Measurements from ENCODE around the gene MTERF4. TPM values are rescaled to one million over a fixed set of nuclear protein-coding genes. Genes with fewer than 3 reads are reported as not detected.

The MTERF4 gene
- total RNA-seq = 34.4 and 35.4 TPM in 2 replicates

DNA sequence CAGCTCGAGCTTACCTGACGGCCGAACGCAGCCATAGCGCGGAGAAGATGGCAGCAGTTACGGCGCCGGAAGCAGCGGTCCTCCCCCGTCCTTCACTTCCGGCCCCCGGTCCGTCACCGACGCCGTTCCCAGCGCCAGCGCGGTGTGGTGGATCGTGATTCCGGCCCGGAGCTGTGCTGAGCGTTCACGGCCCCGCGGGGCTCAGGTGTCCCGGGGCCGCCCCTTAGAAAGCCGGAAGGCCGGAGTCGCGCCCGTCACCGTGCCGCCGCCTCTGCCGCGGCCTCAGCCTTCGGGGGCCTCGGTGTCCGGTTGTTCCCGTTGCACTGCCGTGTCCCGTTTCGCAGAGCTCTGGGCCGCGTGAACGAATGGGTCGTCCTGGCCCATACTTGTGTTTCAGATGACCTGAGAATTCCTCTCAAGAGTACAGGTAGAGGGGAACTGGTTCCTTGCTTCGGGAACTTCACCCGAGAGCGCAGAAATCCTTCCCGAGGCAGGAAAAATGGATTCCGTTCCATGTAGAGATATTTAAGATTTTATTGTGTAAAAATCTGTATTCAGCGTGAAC, at the start of gene MTERF4:
Gene MTERF4 (minus strand): TSS at position 49 of the 565 bp plus-strand sequence. CDS start 14 bp downstream, at position 35.
- Mint-ChIP-seq H3K36me3 (ENCODE audit: low read depth) (peaks cover 38% of the 10 kb centered on the region), H3K4me3 (ENCODE audit: low read depth) (peak within 1 kb of the TSS; percentile 94), H3K27me3 (ENCODE audit: low read depth) (no peaks in the 10 kb centered on the region), H3K27ac (peak within 1 kb of the TSS; percentile 97), H3K4me1 (ENCODE audit: low read depth) (peaks cover 23% of the 10 kb centered on the region), H3K9me3 (no peaks in the 10 kb centered on the region)
- intact Hi-C loops (cut with micrococcal nuclease) = loop anchor here (1.0 to 5.0 kb wide), 3 partner anchors 47 to 584 kb away; partner anchors contain the start of genes DTYMK and PASK
- DNase-seq (ENCODE audit: low spot score) = peak; percentile 85

DNA sequence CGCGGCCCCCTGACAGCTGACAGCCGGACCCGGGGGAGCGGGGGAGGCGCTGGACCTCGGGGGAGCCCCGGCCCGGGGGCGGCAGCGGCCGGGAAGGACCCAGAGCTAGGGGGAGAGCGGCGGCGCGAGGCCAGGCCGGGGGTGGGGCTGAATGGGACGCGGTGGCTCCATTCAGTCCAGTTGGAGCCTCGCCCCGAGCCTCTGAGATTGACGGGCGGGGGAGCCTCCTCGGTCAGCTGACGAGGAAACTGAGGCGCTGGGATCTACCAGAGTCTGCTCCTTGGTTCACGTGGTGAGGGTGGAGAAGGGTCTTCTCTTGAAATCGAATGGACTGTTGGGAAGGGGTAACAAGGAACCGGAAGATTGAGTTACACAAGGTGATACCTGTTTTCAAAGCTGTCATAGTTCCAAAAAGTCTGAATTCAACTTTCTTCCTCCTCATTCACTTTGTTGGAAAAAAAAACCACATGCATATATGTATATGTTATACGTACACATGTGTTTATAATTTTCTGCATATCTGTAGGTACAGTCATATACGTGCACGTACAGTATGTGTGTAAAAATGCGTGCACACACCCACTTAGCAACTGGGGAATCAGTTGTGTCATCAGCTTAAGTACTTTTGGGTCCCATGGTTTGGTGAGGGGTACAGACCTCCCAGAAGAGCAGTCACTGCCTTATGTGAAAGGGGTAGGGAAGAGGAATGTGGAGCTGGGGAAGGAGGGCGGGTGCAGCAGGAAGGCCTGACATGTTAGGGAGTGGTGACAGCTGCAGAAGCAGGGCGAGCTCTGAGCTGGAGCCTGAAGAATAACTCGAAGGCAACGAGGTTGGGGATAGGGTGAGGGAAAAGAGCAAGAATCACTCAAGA, 48.8 kb upstream of the MTERF4 start:
- peak overlapping the region; percentile 96 for H3K4me3 Mint-ChIP-seq (ENCODE audit: low read depth)
- no peak for DNase-seq (ENCODE audit: low spot score)
- peaks cover 25% of the 10 kb centered on the region for H3K36me3 Mint-ChIP-seq (ENCODE audit: low read depth)
- intact Hi-C loops (cut with micrococcal nuclease) = loop anchor here (1.0 to 10.0 kb wide), 3 partner anchors 205 to 586 kb away; partner anchors contain the start of genes ATG4B, DUSP28, FARP2 and RNPEPL1
- H3K9me3 Mint-ChIP-seq = no peaks in the 10 kb centered on the region
- peak overlapping the region; percentile 60 for H3K27ac Mint-ChIP-seq
- peaks cover 40% of the 10 kb centered on the region for H3K4me1 Mint-ChIP-seq (ENCODE audit: low read depth)
- H3K27me3 Mint-ChIP-seq (ENCODE audit: low read depth) = no peaks in the 10 kb centered on the region

DNA sequence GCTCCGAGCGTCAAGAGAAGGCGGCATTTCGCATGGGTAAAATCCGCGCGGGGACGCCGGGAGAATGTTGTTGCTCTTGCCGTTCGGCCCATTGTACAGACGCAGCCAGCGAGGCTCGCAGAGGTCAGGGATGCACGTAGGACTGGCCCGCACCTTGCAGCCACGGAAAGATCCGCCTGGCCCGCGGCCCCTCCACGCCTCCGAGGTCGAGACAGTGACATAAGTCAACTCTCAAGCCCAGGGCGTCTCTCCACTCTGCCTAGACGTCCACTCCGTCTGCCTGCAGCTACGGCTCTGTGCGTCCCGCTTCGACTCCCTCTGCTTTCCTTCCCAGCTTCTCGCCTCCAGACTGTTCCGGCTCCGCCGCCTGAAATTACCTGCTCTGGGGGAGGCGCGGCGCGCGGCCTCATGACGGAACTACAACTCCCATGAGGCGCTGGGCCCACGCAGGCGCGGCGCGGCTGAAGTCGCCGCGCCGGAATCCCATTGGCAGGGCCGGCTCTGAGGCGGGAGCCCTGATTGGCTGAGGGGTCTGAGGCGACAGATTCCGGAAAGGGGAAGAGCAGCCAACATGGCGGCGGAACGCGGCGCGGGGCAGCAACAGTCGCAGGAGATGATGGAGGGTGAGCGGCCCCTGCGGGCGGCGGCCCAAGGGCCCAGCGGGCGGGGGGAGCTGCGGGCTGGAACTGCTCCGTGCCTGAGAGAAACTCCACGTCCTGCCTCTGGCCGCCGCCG, 48.0 kb upstream of the MTERF4 start, which contains the start of gene PPP1R7:
Gene PPP1R7 (plus strand): TSS at position 543 of the 735 bp plus-strand sequence. CDS start 29 bp downstream, at position 572.
- intact Hi-C loops (cut with micrococcal nuclease) = loop anchor here (1.0 to 10.0 kb wide), 6 partner anchors 48 to 585 kb away; partner anchors contain the start of genes ATG4B, CAPN10, DUSP28 and FARP2
- peaks cover 38% of the 10 kb centered on the region for H3K4me1 Mint-ChIP-seq (ENCODE audit: low read depth)

GRCh38 chr2:241149675-241149924, 47.5 kb upstream of the MTERF4 start:
- Mint-ChIP-seq H3K27ac (peak overlapping the region; percentile 72), H3K36me3 (ENCODE audit: low read depth) (peaks cover 19% of the 10 kb centered on the region), H3K4me3 (ENCODE audit: low read depth) (peak overlapping the region; percentile 96), H3K4me1 (ENCODE audit: low read depth) (peaks cover 38% of the 10 kb centered on the region), H3K9me3 (no peaks in the 10 kb centered on the region), H3K27me3 (ENCODE audit: low read depth) (no peaks in the 10 kb centered on the region)
- no peak for DNase-seq (ENCODE audit: low spot score)
- intact Hi-C loops (cut with micrococcal nuclease) = loop anchor here (1.0 to 5.0 kb wide), 3 partner anchors 47 to 563 kb away; partner anchors contain the start of genes CAPN10 and MTERF4

More for the DNA sequence above, 48.0 kb upstream of the MTERF4 start, which contains the start of gene PPP1R7:
- Mint-ChIP-seq H3K9me3 (no peaks in the 10 kb centered on the region), H3K4me3 (ENCODE audit: low read depth) (peak within 1 kb of the TSS; percentile 96), H3K27ac (peak within 1 kb of the TSS; percentile 90), H3K36me3 (ENCODE audit: low read depth) (peaks cover 24% of the 10 kb centered on the region), H3K27me3 (ENCODE audit: low read depth) (no peaks in the 10 kb centered on the region)
- peak; percentile 91 for DNase-seq (ENCODE audit: low spot score)

GRCh38 chr2:241148891-241149674, 47.0 kb upstream of the MTERF4 start, which contains the start of gene PASK:
TSS of gene PASK (minus strand) at chr2:241149472. CDS start at chr2:241143032, 6,440 bp downstream.
- no peaks in the 10 kb centered on the region for H3K9me3 Mint-ChIP-seq
- peak within 1 kb of the TSS; percentile 90 for H3K27ac Mint-ChIP-seq
- H3K27me3 Mint-ChIP-seq (ENCODE audit: low read depth) = no peaks in the 10 kb centered on the region
- intact Hi-C loops (cut with micrococcal nuclease) = loop anchor here (1.0 to 5.0 kb wide), 3 partner anchors 47 to 562 kb away; partner anchors contain the start of genes CAPN10 and MTERF4
- peak within 1 kb of the TSS; percentile 96 for H3K4me3 Mint-ChIP-seq (ENCODE audit: low read depth)
- H3K4me1 Mint-ChIP-seq (ENCODE audit: low read depth) = peaks cover 38% of the 10 kb centered on the region
- peaks cover 19% of the 10 kb centered on the region for H3K36me3 Mint-ChIP-seq (ENCODE audit: low read depth)
- DNase-seq (ENCODE audit: low spot score) = peak; percentile 93

GRCh38 chr2:241148239-241148638, 46.2 kb upstream of the MTERF4 start:
- Mint-ChIP-seq H3K36me3 (ENCODE audit: low read depth) (peaks cover 20% of the 10 kb centered on the region), H3K4me1 (ENCODE audit: low read depth) (peaks cover 33% of the 10 kb centered on the region), H3K27me3 (ENCODE audit: low read depth) (no peaks in the 10 kb centered on the region), H3K4me3 (ENCODE audit: low read depth) (peak overlapping the region; percentile 95), H3K9me3 (no peaks in the 10 kb centered on the region), H3K27ac (peak overlapping the region; percentile 74)
- intact Hi-C loops (cut with micrococcal nuclease) = loop anchor here (2.0 to 5.0 kb wide), 2 partner anchors 296 to 561 kb away; partner anchors contain the start of gene CAPN10
- no peak for DNase-seq (ENCODE audit: low spot score)

GRCh38 chr2:241147336-241147735, 45.2 kb upstream of the MTERF4 start:
- peaks cover 28% of the 10 kb centered on the region for H3K4me1 Mint-ChIP-seq (ENCODE audit: low read depth)
- no peak overlapping the region for H3K4me3 Mint-ChIP-seq (ENCODE audit: low read depth)
- peaks cover 15% of the 10 kb centered on the region for H3K36me3 Mint-ChIP-seq (ENCODE audit: low read depth)
- no peak for DNase-seq (ENCODE audit: low spot score)
- no peaks in the 10 kb centered on the region for H3K9me3 Mint-ChIP-seq
- no peak overlapping the region for H3K27ac Mint-ChIP-seq
- no peaks in the 10 kb centered on the region for H3K27me3 Mint-ChIP-seq (ENCODE audit: low read depth)
- intact Hi-C loops (cut with micrococcal nuclease) = loop anchor here (5.0 kb wide), 1 partner anchor 295 kb away; no protein-coding TSS in a partner anchor

DNA sequence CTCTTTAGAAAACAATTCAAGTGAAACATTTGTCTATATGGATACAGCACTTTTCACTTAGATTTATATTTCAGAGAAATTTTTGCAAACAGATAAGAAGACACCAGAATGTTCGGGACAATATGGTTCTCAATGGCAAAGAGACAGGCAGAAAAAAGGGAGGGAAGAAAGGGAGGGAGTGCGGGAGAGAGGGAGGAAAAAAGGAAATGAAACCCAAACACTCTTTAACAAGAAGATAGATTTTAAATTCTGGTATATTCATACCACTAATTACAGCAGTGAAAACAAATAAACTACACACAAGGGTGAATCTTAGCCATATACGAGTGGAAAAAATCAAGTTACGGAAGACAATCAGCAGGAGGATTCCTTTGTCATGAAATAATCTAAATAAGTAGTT, 44.2 kb upstream of the MTERF4 start:
- no peaks in the 10 kb centered on the region for H3K9me3 Mint-ChIP-seq
- H3K27ac Mint-ChIP-seq = no peak overlapping the region
- no peak overlapping the region for H3K4me3 Mint-ChIP-seq (ENCODE audit: low read depth)
- peaks cover 21% of the 10 kb centered on the region for H3K36me3 Mint-ChIP-seq (ENCODE audit: low read depth)
- intact Hi-C loops (cut with micrococcal nuclease) = loop anchor here (5.0 kb wide), 1 partner anchor 294 kb away; no protein-coding TSS in a partner anchor
- DNase-seq (ENCODE audit: low spot score) = no peak
- H3K4me1 Mint-ChIP-seq (ENCODE audit: low read depth) = peaks cover 18% of the 10 kb centered on the region
- no peaks in the 10 kb centered on the region for H3K27me3 Mint-ChIP-seq (ENCODE audit: low read depth)

GRCh38 chr2:241142593-241142992, 40.5 kb upstream of the MTERF4 start:
- intact Hi-C loops (cut with micrococcal nuclease) = no loop called here
- no peaks in the 10 kb centered on the region for H3K4me1 Mint-ChIP-seq (ENCODE audit: low read depth)
- DNase-seq (ENCODE audit: low spot score) = no peak

DNA sequence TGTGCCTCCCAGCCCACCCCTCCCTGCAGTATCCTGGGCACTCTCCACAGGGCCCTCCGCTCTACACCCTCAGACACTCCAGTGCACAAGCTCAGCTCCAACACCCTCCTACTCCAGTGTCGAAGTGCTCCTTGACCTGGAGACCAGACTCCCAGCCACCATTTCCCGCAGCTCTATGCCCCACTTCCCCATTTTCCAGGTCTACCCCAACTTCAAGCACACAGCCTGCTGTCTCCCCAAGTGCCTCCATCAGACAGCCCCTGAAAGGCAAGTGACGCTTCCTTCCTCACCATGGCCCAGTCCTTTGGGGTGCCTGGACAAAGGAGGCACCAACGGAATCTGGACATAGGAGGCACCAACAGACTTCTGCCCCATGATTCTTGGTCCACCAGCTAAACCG, 40.0 kb upstream of the MTERF4 start:
- intact Hi-C loops (cut with micrococcal nuclease) = no loop called here
- Mint-ChIP-seq H3K9me3 (no peaks in the 10 kb centered on the region), H3K4me1 (ENCODE audit: low read depth) (no peaks in the 10 kb centered on the region), H3K36me3 (ENCODE audit: low read depth) (peaks cover 32% of the 10 kb centered on the region), H3K4me3 (ENCODE audit: low read depth) (no peak overlapping the region), H3K27ac (no peak overlapping the region), H3K27me3 (ENCODE audit: low read depth) (no peaks in the 10 kb centered on the region)
- DNase-seq (ENCODE audit: low spot score) = no peak

More at GRCh38 chr2:241142593-241142992, 40.5 kb upstream of the MTERF4 start:
- H3K36me3 Mint-ChIP-seq (ENCODE audit: low read depth) = peaks cover 32% of the 10 kb centered on the region
- H3K4me3 Mint-ChIP-seq (ENCODE audit: low read depth) = no peak overlapping the region
- H3K9me3 Mint-ChIP-seq = no peaks in the 10 kb centered on the region
- no peak overlapping the region for H3K27ac Mint-ChIP-seq
- no peaks in the 10 kb centered on the region for H3K27me3 Mint-ChIP-seq (ENCODE audit: low read depth)

DNA sequence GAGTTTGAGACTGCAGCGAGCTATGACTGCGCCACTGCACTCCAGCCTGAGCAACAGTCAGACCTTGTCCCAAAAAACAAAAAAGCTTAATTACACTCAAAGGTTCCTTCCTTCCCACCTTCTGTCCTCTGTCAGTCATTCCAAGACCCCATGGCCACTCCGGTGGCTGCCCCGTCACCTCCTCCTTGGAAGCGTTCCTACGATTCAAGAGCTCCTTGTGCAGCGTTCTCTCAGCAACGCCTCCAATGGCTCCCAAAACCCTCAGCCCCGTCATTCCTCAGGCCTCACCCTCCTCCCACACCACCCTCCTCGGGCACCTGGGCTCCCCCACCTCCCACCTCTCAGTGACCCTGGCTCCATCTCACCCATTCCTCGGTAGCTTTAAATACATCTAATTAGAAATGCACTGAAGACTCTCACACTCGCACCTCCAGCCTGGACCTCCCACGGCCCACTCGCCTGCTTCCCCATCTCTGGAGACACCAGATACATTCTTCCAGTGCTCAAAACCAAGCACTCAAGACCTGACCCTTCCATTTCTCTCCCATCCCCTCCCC, 39.2 kb upstream of the MTERF4 start:
- Mint-ChIP-seq H3K36me3 (ENCODE audit: low read depth) (peaks cover 32% of the 10 kb centered on the region), H3K4me1 (ENCODE audit: low read depth) (no peaks in the 10 kb centered on the region), H3K27me3 (ENCODE audit: low read depth) (no peaks in the 10 kb centered on the region), H3K9me3 (no peaks in the 10 kb centered on the region), H3K27ac (no peak overlapping the region), H3K4me3 (ENCODE audit: low read depth) (no peak overlapping the region)
- intact Hi-C loops (cut with micrococcal nuclease) = no loop called here
- no peak for DNase-seq (ENCODE audit: low spot score)
